ENCODE measurements around the gene OR4L1. TPM values are rescaled to one million over a fixed set of nuclear protein-coding genes. Genes with fewer than 3 reads are reported as not detected.
"Not testable (repeated sequence)": the region's sequence is repeated elsewhere in the genome, so short reads cannot be mapped to it uniquely, and the experiment has no call there.

Gene OR4L1
- total RNA-seq, 3 donors from 2014 or later: not detected

DNA sequence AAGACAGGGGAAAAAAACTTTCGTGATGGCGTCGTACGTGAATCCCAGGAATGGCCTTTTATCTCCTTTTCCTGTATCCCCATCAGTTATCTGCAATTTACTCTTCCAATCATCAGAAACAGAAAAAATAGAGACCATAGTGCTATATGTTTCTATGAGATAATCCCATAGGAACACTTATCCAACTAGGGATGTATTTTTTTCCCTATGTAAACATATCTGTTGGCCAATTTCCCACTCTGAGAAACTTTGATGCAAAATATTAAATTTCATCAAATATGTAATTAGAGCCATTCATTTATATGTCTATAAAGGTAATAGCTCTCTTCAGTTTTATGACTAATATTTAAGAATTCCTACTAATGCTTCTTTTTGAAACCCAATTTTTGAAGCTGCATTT, 23.9 kb upstream of the OR4L1 start, which contains the start of gene OR4K13:
Gene OR4K13 (minus strand): TSS at position 101 of the 400 bp plus-strand sequence. CDS start 1,280 bp downstream, outside the sequence.
- Histone ChIP-seq H3K9me3 (no peaks in the 10 kb centered on the region), H3K4me1 (no peaks in the 10 kb centered on the region), H3K4me3 (no peak within 1 kb of the TSS), H3K36me3 (no peaks in the 10 kb centered on the region), H3K27me3 (no peaks in the 10 kb centered on the region), H3K27ac (no peak within 1 kb of the TSS)
- DNase-seq (ENCODE audit: low spot score in 2 of 2): no peak
- intact Hi-C loops (cut with DNase I; ENCODE audit: low total_unique reads): no loop called here
- TF ChIP-seq POLR2A (IDR thresholded peaks at IDR 0.05) (no peak), POLR2AphosphoS5 (IDR thresholded peaks at IDR 0.05) (no peak)
- TF ChIP-seq, protein P1, sequence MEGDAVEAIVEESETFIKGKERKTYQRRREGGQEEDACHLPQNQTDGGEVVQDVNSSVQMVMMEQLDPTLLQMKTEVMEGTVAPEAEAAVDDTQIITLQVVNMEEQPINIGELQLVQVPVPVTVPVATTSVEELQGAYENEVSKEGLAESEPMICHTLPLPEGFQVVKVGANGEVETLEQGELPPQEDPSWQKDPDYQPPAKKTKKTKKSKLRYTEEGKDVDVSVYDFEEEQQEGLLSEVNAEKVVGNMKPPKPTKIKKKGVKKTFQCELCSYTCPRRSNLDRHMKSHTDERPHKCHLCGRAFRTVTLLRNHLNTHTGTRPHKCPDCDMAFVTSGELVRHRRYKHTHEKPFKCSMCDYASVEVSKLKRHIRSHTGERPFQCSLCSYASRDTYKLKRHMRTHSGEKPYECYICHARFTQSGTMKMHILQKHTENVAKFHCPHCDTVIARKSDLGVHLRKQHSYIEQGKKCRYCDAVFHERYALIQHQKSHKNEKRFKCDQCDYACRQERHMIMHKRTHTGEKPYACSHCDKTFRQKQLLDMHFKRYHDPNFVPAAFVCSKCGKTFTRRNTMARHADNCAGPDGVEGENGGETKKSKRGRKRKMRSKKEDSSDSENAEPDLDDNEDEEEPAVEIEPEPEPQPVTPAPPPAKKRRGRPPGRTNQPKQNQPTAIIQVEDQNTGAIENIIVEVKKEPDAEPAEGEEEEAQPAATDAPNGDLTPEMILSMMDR (IDR thresholded peaks at IDR 0.05): no peak

DNA sequence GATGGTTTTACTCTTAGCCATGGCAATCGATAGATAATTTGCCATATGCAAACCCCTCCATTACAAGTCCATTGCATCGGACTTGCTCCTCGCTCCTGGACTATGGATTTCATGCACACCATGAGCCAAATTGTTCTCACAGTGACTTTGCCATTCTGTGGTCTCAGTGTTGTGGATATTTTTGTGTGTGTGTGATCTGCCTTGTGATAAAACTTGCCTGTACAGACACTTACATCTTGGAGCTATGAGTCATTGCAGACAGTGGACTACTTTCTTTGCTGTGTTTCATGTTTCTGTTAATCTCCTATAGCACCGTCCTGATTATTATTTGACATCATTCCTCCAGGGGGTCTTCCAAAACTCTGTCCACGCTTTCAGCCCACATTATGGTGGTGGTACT, 15.6 kb upstream of the OR4L1 start:
- Histone ChIP-seq H3K27ac (no peak overlapping the region), H3K4me3 (no peak overlapping the region), H3K27me3 (no peaks in the 10 kb centered on the region), H3K4me1 (no peaks in the 10 kb centered on the region), H3K9me3 (no peaks in the 10 kb centered on the region), H3K36me3 (no peaks in the 10 kb centered on the region)
- intact Hi-C loops (cut with DNase I; ENCODE audit: low total_unique reads): no loop called here
- no peak for TF ChIP-seq POLR2A (IDR thresholded peaks at IDR 0.05)
- TF ChIP-seq, protein P1 (IDR thresholded peaks at IDR 0.05): no peak
- TF ChIP-seq POLR2AphosphoS5 (IDR thresholded peaks at IDR 0.05): no peak
- no peak for DNase-seq (ENCODE audit: low spot score in 2 of 2)

DNA sequence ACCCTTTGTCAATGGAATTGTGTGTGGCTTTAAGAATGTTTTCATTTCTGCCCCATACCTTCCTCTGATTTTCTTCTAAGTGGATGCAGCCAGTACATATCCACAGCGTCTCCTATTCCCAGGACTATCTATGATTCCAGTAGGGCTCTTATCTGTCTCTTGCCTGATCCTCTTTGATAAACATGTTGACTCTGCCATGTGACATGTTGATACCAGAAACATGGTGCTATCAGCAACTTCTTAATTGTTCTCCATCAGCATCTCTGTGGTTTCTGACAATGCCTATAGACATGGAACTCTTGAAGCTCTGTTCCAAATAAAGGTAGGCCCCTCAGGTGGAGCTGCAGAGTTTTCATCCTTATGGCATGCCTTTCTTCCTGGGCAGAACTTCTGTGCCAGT, 11.6 kb upstream of the OR4L1 start:
- H3K36me3 ChIP-seq: no peaks in the 10 kb centered on the region
- no peak for TF ChIP-seq POLR2A (IDR thresholded peaks at IDR 0.05)
- TF ChIP-seq, protein P1 (IDR thresholded peaks at IDR 0.05): no peak
- no peak for TF ChIP-seq POLR2AphosphoS5 (IDR thresholded peaks at IDR 0.05)
- H3K27ac ChIP-seq: no peak overlapping the region
- H3K9me3 ChIP-seq: no peaks in the 10 kb centered on the region
- H3K4me1 ChIP-seq: no peaks in the 10 kb centered on the region
- H3K27me3 ChIP-seq: no peaks in the 10 kb centered on the region
- DNase-seq (ENCODE audit: low spot score in 2 of 2): no peak
- no peak overlapping the region for H3K4me3 ChIP-seq
- intact Hi-C loops (cut with DNase I; ENCODE audit: low total_unique reads): no loop called here

DNA sequence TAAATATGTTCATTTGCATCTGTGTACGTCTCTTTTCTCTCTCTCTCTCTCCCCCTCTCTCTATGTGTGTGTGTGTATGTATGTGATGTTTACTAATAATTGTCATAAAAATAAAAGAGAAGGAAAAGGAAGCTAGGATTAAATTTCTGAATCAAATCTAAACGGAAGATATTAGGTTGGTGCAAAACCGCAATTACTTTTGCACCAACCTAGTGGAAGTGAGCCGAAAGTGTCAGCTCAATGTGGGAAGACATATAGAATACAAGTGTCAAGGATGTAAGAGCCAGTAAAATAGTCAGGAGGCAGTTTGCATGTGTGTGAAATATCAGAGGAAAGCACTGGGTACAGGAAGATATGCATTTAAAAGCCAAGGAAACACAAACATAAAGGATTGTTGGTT, 32.2 kb downstream of the OR4L1 start:
- Histone ChIP-seq H3K9me3 (peaks cover 0 to 9% of the 10 kb centered on the region in 2 donors), H3K4me1 (no peaks in the 10 kb centered on the region), H3K27me3 (no peaks in the 10 kb centered on the region), H3K4me3 (no peak overlapping the region), H3K27ac (no peak overlapping the region), H3K36me3 (no peaks in the 10 kb centered on the region)
- no peak for DNase-seq (ENCODE audit: low spot score in 2 of 2)
- TF ChIP-seq POLR2AphosphoS5 (IDR thresholded peaks at IDR 0.05) (no peak), POLR2A (IDR thresholded peaks at IDR 0.05) (no peak)
- TF ChIP-seq, protein P1 (IDR thresholded peaks at IDR 0.05): no peak
- intact Hi-C loops (cut with DNase I; ENCODE audit: low total_unique reads): no loop called here

DNA sequence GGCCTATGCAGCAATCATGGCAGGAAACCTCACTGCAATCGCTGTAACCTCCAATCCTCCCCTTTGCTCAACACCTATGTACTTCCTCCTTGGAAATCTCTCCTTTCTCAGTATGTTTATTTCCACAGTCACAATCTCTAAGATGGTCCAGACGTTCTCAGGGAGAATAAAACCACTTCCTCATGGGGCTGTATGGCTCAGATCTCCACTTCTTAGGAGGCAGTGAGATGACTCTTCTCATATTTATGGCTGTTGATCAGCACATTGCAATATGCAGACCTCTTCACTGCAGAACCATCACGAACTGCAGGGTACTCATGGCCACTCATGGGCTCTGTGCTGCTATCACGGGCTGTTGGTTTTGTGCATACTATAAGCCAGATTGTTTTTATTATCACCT, 33.6 kb downstream of the OR4L1 start:
- no peak overlapping the region for H3K4me3 ChIP-seq
- no peak for DNase-seq (ENCODE audit: low spot score in 2 of 2)
- H3K4me1 ChIP-seq: no peaks in the 10 kb centered on the region
- intact Hi-C loops (cut with DNase I; ENCODE audit: low total_unique reads): no loop called here
- no peaks in the 10 kb centered on the region for H3K27me3 ChIP-seq
- no peak overlapping the region for H3K27ac ChIP-seq
- no peak for TF ChIP-seq POLR2A (IDR thresholded peaks at IDR 0.05)
- TF ChIP-seq, protein P1 (IDR thresholded peaks at IDR 0.05): no peak
- TF ChIP-seq POLR2AphosphoS5 (IDR thresholded peaks at IDR 0.05): no peak
- peaks cover 0 to 9% of the 10 kb centered on the region in 2 donors for H3K9me3 ChIP-seq
- H3K36me3 ChIP-seq: no peaks in the 10 kb centered on the region

DNA sequence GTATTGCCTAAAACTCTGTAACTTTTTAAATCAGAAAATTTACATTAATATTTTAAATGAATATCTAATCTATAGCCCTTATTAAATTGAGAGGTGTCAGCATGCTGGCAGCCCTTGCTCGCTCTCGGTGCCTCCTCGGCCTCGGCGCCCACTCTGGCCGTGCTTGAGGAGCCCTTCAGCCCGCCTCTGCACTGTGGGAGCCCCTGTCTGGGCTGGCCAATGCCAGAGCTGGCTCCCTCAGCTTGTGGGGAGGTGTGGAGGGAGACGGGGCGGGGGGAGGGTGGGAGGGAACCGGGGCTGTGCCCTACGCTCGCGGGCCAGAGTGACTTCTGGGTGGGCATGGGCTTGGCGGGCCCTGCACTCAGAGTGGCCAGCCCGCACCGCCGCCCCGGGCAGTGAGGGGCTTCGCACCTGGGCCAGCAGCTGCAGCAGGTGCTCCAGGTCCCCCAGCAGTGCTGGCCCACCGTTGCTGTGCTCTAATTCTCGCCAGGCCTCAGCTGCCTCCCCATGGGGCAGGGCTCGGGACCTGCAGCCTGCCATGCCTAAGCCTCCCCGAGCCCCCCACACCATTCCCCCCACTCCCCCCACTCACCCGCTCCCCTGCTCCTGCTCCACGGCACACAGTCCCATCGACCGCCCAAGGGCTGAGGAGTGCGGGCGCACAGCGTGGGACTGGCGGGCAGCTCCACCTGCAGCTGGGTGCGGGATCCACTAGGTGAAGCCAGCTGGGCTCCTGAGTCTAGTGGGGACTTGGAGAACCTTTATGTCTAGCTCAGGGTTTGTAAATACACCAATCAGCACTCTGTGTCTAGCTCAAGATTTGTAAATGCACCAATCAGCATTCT, 39.3 kb downstream of the OR4L1 start:
- intact Hi-C loops (cut with DNase I; ENCODE audit: low total_unique reads); H3K9me3 ChIP-seq; H3K4me1 ChIP-seq; DNase-seq (ENCODE audit: low spot score in 2 of 2); H3K27ac ChIP-seq; H3K27me3 ChIP-seq; H3K4me3 ChIP-seq; H3K36me3 ChIP-seq: not testable (repeated sequence)

Measured in breast epithelium (tissue), 4 donors.